ENCODE data around the gene TAB2.

- no peak for TF ChIP-seq CTCF (IDR thresholded peaks at IDR 0.05)
- no peak for TF ChIP-seq POLR2A (IDR thresholded peaks at IDR 0.05)
These were observed 103.6 kb downstream of the TAB2 start for GRCh38 chr6:149421132-149421531.
